GM21576 (cell line): Measurements from ENCODE around the gene NFIC.
"Not testable (repeated sequence)": the region's sequence is repeated elsewhere in the genome, so short reads cannot be mapped to it uniquely, and the experiment has no call there.

Source experiments
- ATAC-seq: cut with Tn5 transposase; IDR thresholded peaks from one replicate; pipeline ENCODE4 v1.9.1; 2021; ENCODE audit warnings: mild to moderate bottlenecking, moderate library complexity; ENCODE audit not compliant: unreplicated experiment

Gene NFIC

DNA sequence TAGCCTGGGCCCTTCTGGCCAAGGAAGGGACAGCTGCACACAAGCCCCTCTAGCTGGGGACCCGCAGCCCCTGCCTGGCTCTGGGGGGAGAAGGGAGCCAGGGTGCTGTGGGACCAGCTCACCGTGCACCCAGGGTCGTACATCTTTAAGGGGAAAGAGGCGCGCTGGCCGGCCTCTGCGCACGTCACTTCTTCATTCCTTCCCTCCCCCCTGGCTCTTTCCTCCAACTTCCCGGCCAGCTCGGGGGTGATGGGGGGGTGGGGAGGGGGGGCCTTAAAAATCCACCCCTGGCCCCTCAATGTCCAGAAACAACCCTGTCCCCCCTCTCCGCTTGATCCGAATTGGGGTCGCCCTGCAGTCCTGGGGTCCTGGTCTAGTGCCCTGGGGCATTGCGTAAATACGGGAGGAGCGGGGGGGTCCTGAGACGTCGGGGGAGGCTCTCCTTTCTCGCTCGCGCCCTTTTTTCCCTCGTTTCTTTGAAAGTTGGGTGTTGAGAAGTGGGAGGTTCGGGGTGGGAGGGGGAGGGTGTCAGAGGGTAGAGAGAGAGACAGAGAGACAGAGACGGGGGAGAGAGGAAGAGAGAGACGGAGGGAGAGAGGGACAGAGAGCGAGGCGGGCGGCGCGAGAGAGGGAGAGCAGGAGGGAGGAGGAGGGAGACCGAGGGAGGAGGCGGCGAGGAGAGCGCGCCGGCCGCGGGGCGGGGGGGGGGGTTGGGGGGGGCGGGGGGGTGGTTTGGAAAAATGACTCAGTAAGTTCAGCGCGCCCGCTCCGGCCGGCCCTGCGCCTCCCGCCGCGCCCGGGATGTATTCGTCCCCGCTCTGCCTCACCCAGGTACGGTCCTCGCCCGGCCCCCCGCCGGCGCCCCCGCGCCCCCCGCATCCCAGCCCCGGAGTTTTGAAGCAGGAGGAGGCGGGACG is at the start of gene NFIC:
Gene NFIC, plus strand, starts transcription at position 748 of the 917 bp plus-strand sequence. Its CDS starts 54 bp downstream, at position 802.
- ATAC-seq = no peak

DNA sequence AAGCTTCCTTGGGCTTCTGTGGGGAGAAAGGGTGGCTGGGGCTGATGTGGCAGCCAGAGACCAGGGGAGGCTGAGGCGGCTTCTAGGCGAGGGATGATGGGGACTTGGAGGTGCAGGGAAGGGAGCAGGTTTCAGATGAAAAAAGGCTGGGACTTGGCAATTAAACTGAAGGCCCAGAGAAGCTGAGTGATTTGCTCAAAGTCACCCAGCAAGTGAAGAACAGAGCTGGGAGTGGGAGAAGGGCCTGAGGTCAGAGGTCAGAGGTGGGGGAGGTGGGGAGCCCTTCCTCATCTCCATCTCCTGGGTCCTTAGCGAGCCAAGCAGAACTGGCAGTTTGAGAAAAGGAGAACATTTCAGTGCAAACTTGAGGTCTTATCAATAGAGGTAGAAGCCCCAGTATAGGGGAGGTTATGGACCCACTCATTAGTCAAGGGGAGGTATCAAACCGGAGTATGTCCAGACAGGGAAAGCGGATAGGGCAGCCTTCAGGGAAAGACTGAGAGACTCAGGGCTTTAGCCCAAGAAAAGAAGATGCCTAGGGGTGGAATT is 49.6 kb upstream of the NFIC start:
- no peak for ATAC-seq

DNA sequence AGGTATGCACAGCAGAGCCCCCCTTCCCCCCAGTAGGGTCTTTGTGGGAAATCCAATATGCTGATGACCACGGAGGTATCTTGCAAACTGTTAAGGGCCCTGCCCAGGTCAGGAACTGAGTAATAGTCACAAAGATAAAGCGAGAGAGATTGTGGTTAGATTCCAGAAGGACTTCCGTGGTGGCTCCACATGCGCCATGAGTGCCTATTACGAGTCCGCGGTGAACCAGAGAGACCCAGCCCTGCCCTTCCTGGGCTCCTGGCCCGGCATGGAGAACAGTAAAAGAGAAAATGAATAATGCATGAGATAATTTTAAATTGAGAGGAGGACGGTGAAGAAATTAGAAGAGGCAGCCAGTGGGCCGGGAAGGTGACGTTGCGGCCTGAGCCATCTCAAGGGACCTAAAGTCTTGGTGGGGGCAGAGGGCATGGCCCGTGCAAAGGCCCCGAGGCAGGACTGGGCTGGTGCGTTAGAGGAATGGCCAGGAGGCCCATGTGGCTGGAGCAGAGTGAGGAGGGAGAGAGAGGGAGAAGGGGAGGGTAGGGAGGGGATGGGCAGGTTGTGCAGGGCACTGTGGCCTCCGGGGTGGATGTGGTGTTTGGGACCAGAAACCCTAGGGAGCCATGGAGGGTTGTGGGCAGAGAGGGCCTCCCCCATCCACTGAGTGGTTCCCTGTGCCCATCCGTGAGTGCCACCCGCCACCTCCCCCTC is 46.6 kb upstream of the NFIC start:
- ATAC-seq = no peak

DNA sequence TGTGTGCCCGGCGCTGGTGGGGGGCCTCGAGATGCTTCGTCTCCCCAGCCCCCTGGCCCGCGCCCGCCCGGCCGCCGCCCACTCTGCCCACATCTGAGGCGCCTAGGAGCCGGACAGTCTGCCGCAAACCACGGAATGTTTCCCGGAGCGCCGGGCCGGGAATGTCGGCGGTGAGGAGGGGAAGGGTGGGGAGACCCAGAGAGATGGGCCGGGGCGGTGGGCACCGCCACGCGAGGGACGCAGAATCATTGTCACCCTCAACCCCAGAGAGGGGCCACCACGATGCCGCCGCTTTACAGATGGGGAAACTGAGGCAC is 46.1 kb upstream of the NFIC start:
- ATAC-seq = no peak

DNA sequence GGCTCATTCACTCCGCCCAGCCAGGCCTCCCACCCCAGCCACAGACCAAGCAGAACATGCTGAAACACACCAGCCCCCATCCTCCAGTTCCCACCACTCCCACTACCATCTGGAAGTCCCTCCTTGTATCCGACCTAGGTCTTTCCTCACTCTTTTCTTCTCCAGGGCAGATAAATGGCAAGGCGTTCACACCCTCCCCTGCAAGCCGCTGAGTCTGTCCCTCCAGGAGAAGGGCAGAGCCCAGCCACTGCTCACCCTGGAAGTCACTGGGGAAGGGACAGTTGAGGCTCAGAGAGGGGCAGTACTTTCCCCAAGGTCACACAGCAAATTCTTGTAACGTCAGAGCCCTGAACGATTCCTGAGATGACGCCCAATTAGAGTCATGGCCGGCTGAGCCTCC is 45.5 kb upstream of the NFIC start:
- no peak for ATAC-seq

DNA sequence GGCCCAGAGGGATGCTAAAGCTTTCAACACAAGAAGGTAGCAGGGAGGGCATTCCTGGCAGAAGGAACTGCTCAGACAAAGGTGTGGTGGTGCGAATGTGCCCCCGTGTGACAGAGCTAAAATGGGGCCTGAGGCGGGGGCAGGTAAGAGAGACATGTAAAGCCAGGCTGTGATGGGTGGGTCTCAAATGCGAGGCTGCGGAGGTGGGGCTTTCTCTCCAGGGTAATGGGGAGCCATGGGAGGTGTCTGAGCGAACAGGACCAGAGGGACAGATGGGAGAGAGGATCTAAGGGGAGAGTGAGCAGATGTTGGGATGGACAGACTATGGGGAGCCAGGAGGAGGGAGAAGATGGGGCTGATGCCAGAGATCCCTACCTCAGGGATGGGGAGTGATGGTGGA is 44.7 kb upstream of the NFIC start:
- ATAC-seq = no peak

DNA sequence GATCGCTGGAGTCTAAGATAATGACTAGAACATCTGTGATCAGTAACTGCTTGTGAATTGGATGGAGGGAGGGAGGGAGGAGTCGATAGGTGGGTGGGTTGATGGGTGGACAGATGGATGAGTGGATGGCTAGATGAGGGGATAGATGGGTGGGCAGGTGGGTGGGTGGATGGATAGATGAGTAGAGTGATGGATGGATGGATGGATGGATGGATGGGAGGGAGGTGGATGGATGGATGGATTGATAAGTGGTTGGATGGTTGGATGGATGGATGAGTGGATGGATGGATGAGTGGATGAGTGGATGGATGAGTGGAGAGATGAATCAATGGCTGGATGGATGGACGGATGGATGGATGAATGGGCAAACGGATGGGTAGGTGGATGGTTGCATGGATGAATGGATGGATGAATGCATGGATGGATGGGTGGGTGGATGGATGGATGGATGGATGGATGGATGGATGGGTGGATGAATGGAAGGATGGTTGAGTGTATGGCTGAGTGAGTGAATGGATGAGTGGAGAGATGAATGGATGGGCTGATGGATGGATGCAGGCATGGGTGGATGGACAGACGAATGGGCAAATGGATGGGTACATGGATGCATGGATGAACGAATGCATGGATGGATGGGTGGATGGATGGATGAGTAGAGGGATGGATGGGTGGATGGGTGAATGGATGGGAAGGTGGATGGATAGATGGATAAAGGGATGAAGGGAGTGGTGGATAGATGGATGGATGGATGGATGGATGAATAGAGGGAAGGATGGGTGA is 44.0 kb upstream of the NFIC start:
- ATAC-seq = no peak

DNA sequence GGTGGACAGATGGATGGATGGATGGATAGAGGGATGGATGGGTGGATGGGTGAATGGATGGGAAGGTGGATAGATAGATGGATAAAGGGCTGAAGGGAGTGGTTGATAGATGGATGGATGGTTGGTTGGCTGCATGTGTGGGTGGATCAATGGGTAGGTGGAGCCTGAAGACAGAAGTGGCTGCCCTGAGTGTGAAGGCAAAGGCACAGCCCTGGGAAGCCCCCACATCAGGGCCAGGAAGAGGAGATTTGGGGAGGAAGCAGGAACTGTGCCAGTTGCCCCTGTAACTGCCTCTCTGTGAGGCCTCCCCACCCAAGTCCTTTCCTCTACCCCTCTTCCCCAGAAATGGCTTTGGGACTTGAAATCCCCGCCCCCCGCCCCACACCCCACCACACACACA is 43.4 kb upstream of the NFIC start:
- no peak for ATAC-seq

DNA sequence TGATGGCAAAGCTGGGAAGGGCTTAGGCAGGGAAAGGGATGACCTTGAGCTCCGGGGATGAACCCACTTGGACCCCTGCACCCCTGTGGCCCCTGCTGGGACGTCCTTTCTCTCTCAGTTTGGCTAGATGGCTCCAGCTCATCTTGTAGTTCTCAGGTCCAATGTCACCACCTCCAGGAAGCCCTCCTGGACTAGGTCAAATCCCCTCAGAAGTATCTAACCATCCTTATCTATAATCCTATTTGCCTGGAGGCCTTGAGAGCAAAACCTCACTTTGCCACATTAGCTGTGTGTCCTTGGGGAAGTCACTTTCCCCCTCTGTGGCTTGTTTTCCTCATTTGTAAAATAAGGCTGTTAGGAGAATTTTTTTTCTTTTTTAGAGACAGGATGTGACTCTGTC is 42.7 kb upstream of the NFIC start:
- ATAC-seq = no peak

DNA sequence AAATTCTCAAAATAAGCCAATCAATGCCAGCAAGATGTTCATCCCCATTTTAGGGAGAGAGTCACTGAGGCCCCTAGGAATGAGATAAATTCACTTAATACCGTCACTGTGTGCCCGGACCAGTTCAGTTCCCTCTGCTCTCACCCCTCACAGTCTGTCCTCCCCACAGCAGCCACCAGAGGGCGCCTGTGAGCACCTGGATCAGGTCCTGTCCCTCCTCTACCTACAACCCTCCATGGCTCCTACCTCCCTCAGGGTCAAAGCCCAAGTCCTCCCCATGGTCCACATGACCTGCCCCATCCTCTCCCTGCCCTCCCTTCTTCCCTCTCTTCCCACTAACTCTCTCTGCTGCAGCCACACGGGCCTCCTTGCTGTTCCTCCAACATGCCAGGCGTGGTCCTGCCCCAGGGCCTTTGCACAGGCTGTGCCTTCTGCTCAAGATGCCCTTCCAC is 42.0 kb upstream of the NFIC start:
- no peak for ATAC-seq

DNA sequence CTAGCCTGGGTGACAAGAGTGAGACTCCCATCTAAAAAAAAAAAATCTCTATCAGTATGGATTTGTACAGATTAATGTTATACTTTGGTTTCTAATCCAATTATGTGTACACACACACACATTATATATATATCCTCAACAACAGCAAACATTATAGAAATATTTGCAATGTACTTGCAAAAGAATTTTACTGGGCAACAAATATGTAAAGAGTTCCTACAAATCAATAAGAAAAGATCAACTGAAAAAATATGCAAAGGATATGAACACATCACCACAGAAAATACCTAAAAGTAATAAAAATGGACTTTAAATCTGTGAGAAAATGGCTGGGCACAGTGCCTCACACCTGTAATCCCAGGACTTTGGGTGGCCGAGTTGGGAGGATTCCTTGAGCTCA is 40.9 kb upstream of the NFIC start:
- no peak for ATAC-seq

DNA sequence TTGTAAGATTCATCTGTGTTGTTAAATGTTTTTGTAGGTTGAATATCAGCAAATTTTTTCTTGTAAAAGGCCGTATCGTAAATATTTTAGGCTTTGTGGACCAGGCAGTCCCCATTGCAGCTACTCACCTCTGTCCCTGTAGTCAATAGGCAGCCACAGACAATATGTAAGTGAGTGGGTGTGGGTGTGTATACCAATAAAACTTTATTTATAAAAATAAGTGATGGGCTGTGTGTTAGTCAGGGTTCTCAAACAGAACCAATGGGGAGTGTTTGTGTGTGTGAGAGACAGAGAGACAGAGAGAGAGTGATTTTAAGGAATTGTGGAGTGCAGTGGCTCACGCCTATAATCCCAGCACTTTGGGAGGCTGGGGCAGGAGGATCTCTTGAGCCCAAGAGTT is 37.6 kb upstream of the NFIC start:
- no peak for ATAC-seq

DNA sequence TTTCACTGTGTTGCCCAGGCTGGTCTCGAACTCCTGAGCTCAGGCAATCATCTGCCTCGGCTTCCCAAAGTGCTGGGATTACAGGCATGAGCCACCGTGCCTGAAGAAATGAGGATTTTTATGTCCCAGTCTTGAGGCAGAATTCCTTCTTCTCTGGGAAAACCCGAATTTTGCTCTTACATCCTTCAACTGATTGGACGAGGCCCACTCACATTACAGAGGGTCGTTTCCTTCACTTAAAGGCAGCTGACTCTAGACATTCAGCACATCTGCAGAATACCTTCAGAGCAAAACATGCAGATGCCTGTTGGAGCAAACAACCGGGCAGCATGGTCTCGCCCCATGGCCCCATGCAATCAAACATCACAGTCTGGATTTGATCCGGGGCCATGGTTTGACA is 36.3 kb upstream of the NFIC start:
- no peak for ATAC-seq

DNA sequence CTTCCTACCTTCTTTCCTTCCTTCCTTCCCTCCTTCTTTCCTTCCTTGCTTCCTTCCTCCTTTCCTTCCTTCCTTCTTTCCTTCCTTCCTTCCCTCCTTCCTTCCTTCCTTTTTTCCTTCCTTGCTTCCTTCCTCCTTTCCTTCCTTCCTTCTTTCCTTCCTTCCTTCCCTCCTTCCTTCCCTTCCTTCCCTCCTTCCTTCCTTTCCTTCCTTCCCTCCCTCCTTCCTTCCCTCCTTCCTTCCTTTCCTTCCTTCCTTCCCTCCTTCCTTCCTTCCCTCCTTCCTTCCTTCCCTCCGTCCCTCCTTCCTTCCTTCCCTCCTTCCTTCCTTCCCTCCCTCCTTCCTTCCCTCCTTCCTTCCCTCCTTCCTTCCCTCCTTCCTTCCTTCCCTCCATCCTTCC is 34.2 kb upstream of the NFIC start:
- not testable (repeated sequence) for ATAC-seq

DNA sequence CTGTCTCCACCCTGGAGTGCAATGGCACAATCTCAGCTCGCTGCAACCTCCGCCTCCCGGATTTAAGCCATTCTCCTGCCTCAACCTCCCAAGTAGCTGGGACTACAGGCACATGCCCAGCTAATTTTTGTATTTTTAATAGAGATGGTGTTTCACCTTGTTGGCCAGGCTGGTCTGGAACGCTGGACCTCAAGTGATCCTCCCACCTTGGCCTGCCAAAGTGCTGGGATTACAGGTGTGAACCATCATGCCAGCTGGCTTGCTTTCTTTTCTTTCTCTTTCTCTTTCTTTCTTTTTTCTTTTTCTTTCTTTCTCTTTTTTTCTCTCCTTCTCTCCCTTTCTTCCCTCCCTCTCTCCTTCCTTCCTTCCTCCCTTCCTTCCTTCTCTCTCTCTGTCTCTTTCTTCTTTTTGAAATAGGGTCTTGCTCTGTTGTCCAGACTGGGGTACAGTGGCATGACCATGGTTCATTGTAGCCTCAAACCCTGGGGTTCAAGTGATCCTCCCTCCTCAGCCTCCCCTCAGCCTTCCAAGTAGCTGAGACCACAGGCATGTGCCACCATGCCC is 33.3 kb upstream of the NFIC start:
- ATAC-seq = no peak

DNA sequence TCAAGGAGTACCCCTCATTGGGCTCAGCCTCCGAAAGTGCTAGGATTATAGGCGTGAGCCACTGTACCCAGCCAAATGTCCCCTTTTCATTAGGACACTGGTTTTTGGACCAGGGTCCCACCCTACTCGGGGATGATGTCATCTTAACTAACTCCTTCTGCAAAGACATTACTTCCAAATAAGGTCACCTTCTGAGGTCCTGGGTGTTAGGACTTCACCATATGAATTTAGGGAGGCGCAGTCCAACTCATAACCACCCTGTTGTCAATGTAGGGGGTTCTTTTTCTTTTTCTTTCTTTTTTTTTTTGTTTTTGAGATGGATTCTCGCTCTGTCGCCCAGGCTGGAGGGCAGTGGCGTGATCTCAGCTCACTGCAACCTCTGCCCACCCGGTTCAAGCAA is 32.7 kb upstream of the NFIC start:
- no peak for ATAC-seq

DNA sequence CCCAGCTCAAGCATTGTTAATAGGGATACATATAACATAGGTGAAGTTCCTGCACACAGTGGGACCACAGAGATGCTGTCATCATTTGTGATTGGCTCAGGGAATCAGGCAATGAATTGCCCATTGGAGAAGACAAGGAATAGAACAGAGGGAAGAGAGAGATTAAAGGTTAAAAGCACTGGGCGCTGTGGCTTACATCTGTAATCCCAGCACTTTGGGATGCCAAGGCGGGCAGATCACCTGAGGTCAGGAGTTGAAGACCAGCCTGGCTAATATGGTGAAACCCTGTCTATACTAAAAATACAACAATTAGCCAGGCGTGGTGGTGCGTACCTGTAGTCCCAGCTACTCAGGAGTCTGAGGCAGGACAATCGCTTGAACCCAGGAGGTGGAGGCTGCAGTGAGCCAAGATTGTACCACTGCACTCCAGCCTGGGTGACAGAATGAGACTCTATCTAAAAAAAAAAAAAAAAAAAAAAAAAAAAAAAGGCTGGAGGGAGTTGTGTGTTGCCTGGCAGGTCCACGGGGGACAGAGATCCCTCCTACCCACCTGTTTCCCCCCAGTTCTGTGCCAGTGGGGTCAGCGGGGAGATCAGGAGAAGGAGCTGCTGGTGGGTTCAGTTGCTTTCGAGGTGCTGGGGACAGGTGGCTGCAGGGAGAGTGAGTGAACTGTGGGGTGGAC is 31.5 kb upstream of the NFIC start:
- ATAC-seq = not testable (repeated sequence)

DNA sequence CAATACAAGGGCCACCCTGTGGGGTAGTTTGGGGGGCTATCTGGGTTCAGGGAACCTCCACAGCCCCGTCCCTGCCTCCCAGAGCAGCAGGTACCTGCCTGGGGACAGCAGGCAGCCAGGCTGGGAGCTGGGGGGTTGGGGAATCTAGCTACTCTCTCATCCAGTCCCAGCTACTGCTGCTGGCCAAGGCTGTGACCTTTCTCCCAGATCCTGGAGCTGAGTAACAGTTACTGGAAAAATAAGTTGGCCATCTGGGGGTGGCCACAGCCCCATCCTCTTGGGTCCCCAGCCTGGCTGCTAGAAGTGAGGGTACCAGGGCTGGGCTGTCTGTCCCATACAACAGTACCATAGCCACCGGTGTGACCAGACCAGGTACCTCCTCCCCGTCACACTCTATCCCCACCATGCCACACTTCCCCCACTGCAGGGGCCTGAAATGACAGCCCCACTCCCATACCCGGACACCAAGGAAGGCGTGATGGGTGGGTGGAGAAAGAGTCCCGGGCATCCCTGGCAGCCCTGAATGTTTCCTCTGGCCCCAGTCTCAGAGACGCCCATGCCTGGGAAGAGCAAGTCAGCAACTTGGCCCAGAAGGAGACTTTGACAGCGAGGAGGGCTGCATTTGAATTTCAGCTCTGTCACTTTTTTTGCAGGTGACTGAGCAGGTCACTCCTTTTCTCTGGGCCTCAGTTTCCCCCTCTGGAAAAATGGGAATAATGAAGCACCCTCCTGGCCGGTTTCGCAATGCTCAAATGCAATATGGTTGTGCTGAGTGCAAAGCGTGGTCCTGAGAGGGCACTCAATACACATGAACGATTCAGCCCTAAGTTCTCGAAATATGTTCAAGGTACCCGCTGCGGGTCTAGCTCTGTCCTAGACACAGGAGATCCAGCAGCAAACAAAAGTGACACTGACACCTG is 30.7 kb upstream of the NFIC start:
- no peak for ATAC-seq

DNA sequence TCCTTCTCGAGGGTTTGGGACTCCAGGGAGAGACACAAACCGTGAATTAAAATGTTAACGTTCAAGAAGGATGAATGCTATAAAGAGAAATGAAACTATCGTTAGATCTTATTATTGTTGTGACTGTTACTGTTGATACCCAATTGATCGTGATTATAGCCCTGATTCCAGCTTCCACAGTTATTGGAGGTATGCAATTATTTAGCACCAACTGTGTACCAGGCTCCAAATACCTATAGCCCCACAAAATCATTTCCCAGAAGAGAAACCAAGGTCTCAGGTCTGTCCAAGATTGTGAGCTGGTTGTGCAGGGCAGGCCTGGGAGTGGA is 30.1 kb upstream of the NFIC start:
- ATAC-seq = no peak
